Natural killer cell (primary cell): ENCODE results near the gene MORN1. TPM values are rescaled to one million over a fixed set of nuclear protein-coding genes. Genes with fewer than 3 reads are reported as not detected.

Experiments
- ATAC-seq, 3 donors: fragments of 150-1000 bp in 2 of 3; fragments of 200-7000 bp in 1 of 3; cut with Tn5 transposase; 1 replicate in 1 of 3; 2 replicates in 2 of 3; pipeline ENCODE4 v1.10.0; 2021; ENCODE audit warnings: mild to moderate bottlenecking in 2 of 3, moderate library complexity in 2 of 3
- DNase-seq, 2 donors: peaks; one replicate each; pipeline versions ENCODE4 v3.0.0 to v3.0.0-alpha.2; 2013 to 2021; ENCODE audit warnings: mixed read lengths in 1 of 2
- H3K27ac ChIP-seq: one replicate; pipeline ENCODE4 v1.5.1; 2013; ENCODE audit warnings: mild to moderate bottlenecking, low read length
- H3K27me3 ChIP-seq: one replicate; pipeline ENCODE4 v1.6.1; 2013; ENCODE audit warnings: low read length; ENCODE audit not compliant: control insufficient read depth, insufficient read depth
- H3K36me3 ChIP-seq: one replicate; pipeline ENCODE4 v1.6.1; 2013; ENCODE audit warnings: low read length; ENCODE audit not compliant: control insufficient read depth, insufficient read depth
- H3K4me1 ChIP-seq: one replicate; pipeline ENCODE4 v1.6.1; 2013; ENCODE audit warnings: low read length; ENCODE audit not compliant: control insufficient read depth, insufficient read depth
- H3K4me3 ChIP-seq: one replicate; pipeline ENCODE4 v1.5.1; 2013; ENCODE audit warnings: low read length
- H3K9me3 ChIP-seq: one replicate; pipeline ENCODE4 v1.6.1; 2013; ENCODE audit warnings: low read length; ENCODE audit not compliant: control insufficient read depth, insufficient read depth
- H3K27ac Mint-ChIP-seq, 2 donors: one replicate each; pipeline ENCODE4 v1.8.0; 2022; ENCODE audit warnings: mild to moderate bottlenecking in 2 of 2, mixed read lengths in 2 of 2, moderate library complexity in 1 of 2
- H3K27me3 Mint-ChIP-seq, 2 donors: one replicate each; pipeline ENCODE4 v1.8.0; 2022; ENCODE audit warnings: low read depth in 2 of 2, mixed read lengths in 2 of 2
- H3K36me3 Mint-ChIP-seq: one replicate; pipeline ENCODE4 v1.8.0; 2022; ENCODE audit warnings: mixed read lengths
- H3K4me1 Mint-ChIP-seq, 2 donors: one replicate each; pipeline ENCODE4 v1.8.0; 2022; ENCODE audit warnings: mixed read lengths in 2 of 2
- H3K4me3 Mint-ChIP-seq: one replicate; pipeline ENCODE4 v1.8.0; 2022; ENCODE audit warnings: mild to moderate bottlenecking, moderate library complexity, mixed read lengths
- H3K9me3 Mint-ChIP-seq, 2 donors: one replicate each; pipeline ENCODE4 v1.8.0; 2022; ENCODE audit warnings: mixed read lengths in 2 of 2
- CTCF ChIP-seq: fragments of 200-600 bp; IDR thresholded peaks from one replicate; pipeline ENCODE4 v1.8.0; 2022; ENCODE audit warnings: antibody characterized with exemption
- WGBS: methylation state at CpG from one replicate; pipeline ENCODE4 v1.1.7; 2013; ENCODE audit warnings: missing lambda C conversion rate; ENCODE audit not compliant: insufficient coverage; 5-methylcytosine and 5-hydroxymethylcytosine counted together
- intact Hi-C: fragments of 100-400 bp; cut with micrococcal nuclease; formaldehyde crosslinking; loops from one replicate; pipeline ENCODE4 v1.14.2; 2022
- total RNA-seq, 4 donors: library from RNA; stranded (reverse); fragments of 120-200 nt in 1 of 4; gene quantifications; one replicate each; pipeline versions ENCODE4 v1.2.3 to v1.2.4, GENCODE V29; 2013 to 2022

Gene MORN1
- total RNA-seq, 3 donors from 2014 or later (not counting 1 experiment from before 2014, with no cell fraction given): 8.0 to 9.3 (median 8.8) TPM

DNA sequence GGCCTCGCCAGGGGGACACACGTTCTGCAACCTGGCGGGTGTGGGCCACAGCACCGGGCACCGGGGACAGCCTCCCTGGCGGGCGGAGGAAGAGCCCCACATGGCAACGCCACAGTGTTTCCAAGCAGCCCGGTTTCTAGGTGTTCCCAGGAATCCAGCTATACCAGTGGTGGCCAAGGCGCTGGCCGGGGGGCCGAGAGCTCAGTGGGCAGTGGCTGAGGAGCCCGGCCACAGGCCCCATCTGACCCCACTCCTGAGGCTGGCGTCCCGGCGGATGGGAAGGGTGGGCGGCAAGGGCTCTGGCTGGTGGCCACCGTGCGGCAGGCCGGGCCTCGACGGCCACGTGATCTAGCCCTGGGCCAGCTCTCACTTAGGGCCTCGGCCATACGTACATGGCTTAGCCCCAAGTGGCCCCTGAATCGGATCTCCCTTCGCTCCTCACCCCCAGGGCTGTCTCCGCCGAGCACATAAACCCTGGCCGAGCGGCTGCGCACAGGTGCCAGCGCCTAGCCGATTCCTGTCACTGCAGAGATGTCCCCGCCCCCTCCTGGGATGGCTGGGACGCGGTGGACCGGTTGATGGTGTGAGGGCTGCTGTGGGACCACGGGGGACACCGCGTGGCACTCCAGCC is 68.7 kb downstream of the MORN1 start:
- Histone ChIP-seq H3K36me3 (no peaks in the 10 kb centered on the region), H3K27ac (no peak overlapping the region), H3K27me3 (no peaks in the 10 kb centered on the region), H3K4me1 (peaks cover 5% of the 10 kb centered on the region), H3K4me3 (no peak overlapping the region), H3K9me3 (no peaks in the 10 kb centered on the region)
- 89% methylated on average over 41 of the region's 41 CpGs for WGBS
- H3K4me1 Mint-ChIP-seq: peaks cover 0 to 6% of the 10 kb centered on the region in 2 donors
- DNase-seq (no peak), ATAC-seq (no peak)
- intact Hi-C loops: no loop called here
- no peak overlapping the region for H3K4me3 Mint-ChIP-seq
- TF ChIP-seq CTCF: no peak
- no peaks in the 10 kb centered on the region for H3K9me3 Mint-ChIP-seq
- H3K36me3 Mint-ChIP-seq: no peaks in the 10 kb centered on the region
- peaks cover 0 to 7% of the 10 kb centered on the region in 2 donors for H3K27me3 Mint-ChIP-seq
- no peak overlapping the region for H3K27ac Mint-ChIP-seq

DNA sequence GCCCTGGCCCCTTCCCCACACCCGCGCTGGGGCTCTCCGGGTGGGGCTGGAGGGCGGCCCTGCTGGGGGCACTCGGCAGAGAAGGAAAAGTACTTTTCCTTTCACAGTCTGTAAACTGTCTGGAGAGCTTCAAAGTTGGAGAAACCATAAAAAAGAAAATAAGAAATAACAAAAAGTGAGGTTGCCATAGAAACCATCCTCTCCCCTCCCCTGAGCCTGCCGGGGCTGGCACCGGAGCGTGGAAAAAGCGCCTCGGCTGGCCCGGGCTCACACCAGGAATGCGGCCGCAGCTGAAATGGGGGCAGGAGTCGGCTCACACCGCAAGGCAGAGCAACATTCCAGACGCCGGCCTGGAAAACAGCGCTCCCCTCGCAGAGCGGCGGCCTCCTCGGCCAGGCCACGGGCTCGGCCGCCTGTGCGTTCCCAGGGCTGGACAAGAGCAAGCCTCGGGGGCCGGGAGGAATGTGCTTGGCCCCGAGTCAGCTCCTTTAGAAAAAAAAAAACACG is 69.2 kb downstream of the MORN1 start:
- DNase-seq: peak in 1 of 2 donors; percentile 34
- H3K9me3 ChIP-seq: no peaks in the 10 kb centered on the region
- no peak overlapping the region for H3K27ac ChIP-seq
- H3K4me3 ChIP-seq: no peak overlapping the region
- no peaks in the 10 kb centered on the region for H3K27me3 ChIP-seq
- TF ChIP-seq CTCF: no peak
- no peak overlapping the region for H3K4me3 Mint-ChIP-seq
- H3K27me3 Mint-ChIP-seq: peaks cover 0 to 5% of the 10 kb centered on the region in 2 donors
- no peak for ATAC-seq
- no peak overlapping the region for H3K27ac Mint-ChIP-seq
- no peaks in the 10 kb centered on the region for H3K36me3 Mint-ChIP-seq
- no peaks in the 10 kb centered on the region for H3K36me3 ChIP-seq
- peaks cover 5% of the 10 kb centered on the region for H3K4me1 ChIP-seq
- WGBS: 43% methylated on average over 28 of the region's 30 CpGs
- no peaks in the 10 kb centered on the region for H3K9me3 Mint-ChIP-seq
- intact Hi-C loops: no loop called here
- H3K4me1 Mint-ChIP-seq: peaks cover 0 to 6% of the 10 kb centered on the region in 2 donors

- H3K9me3 Mint-ChIP-seq: no peaks in the 10 kb centered on the region
Measured at GRCh38 chr1:2320760-2321667, 70.3 kb downstream of the MORN1 start.

More at GRCh38 chr1:2320760-2321667, 70.3 kb downstream of the MORN1 start:
- peaks cover 14% of the 10 kb centered on the region for H3K4me1 ChIP-seq
- no peaks in the 10 kb centered on the region for H3K36me3 ChIP-seq
- H3K9me3 ChIP-seq: no peaks in the 10 kb centered on the region
- intact Hi-C loops: no loop called here
- peaks cover 0 to 4% of the 10 kb centered on the region in 2 donors for H3K27me3 Mint-ChIP-seq
- no peak for TF ChIP-seq CTCF
- peaks cover 0 to 9% of the 10 kb centered on the region in 2 donors for H3K4me1 Mint-ChIP-seq
- H3K27ac ChIP-seq: no peak overlapping the region
- no peak overlapping the region for H3K27ac Mint-ChIP-seq
- peak in 1 of 2 donors; percentile 19 for DNase-seq
- H3K36me3 Mint-ChIP-seq: no peaks in the 10 kb centered on the region
- H3K4me3 ChIP-seq: no peak overlapping the region
- 87% methylated on average over 41 of the region's 41 CpGs for WGBS
- no peaks in the 10 kb centered on the region for H3K27me3 ChIP-seq
- no peak overlapping the region for H3K4me3 Mint-ChIP-seq
- ATAC-seq: no peak
